K562 (cell line): ENCODE measurements around the gene MACF1. TPM values are rescaled to one million over a fixed set of nuclear protein-coding genes. Genes with fewer than 3 reads are reported as not detected.
A peak's percentile ranks its signal among the peaks of the same experiment; 100 is the strongest.

Experiments
- CREB5 ChIP-seq: fragments of 250-450 bp; sonication (Bioruptor Pico); IDR thresholded peaks from 2 replicates; pipeline ENCODE4 v1.5.0; 2020; ENCODE audit warnings: mild to moderate bottlenecking
- E2F5 ChIP-seq: sonication (generic); formaldehyde crosslinking; IDR thresholded peaks from 2 replicates; pipeline ENCODE4 v1.8.0; 2022; ENCODE audit warnings: mild to moderate bottlenecking, missing genetic modification reagents
- FIP1L1 ChIP-seq: fragments of 200-400 bp; formaldehyde crosslinking; IDR thresholded peaks from 2 replicates; pipeline ENCODE4 v1.6.1; 2018; ENCODE audit warnings: mild to moderate bottlenecking, low read depth, low read length; ENCODE audit not compliant: poor library complexity, severe bottlenecking
- MLLT1 ChIP-seq, 2 experiments: fragments of 450-650 bp; IDR thresholded peaks; 2 replicates each; pipeline ENCODE4 v1.6.1; 2016
- NCOA6 ChIP-seq: fragments of 450-650 bp; IDR thresholded peaks from 2 replicates; pipeline ENCODE4 v1.6.1; 2017; ENCODE audit warnings: mild to moderate bottlenecking
- PBX2 ChIP-seq, 2 experiments: IDR thresholded peaks in 1 of 2; conservative IDR thresholded peaks in 1 of 2; 2 replicates each; pipeline ENCODE4 v1.6.1; 2016; ENCODE audit warnings: low read depth in 2 of 2, mild to moderate bottlenecking in 1 of 2, missing compliant biosample characterization in 1 of 2, missing genetic modification characterization in 1 of 2, moderate library complexity in 1 of 2
- STAT5B ChIP-seq: fragments of 250-450 bp; sonication (Bioruptor Pico); IDR thresholded peaks from 2 replicates; pipeline ENCODE4 v1.8.0; 2021; ENCODE audit warnings: mild to moderate bottlenecking, inconsistent platforms
- TSHZ1 ChIP-seq: fragments of 250-450 bp; sonication (Bioruptor Pico); IDR thresholded peaks from 2 replicates; pipeline ENCODE4 v1.4.0; 2020; ENCODE audit warnings: mild to moderate bottlenecking, moderate library complexity
- YY1 ChIP-seq, 3 experiments: IDR thresholded peaks; 2 replicates each; pipeline ENCODE4 v1.6.1; 2011; ENCODE audit warnings: low read length in 2 of 3, mild to moderate bottlenecking in 2 of 3, moderate library complexity in 2 of 3, borderline replicate concordance in 1 of 3, control low read depth in 1 of 3, low read depth in 1 of 3; ENCODE audit not compliant: insufficient read depth in 3 of 3, insufficient replicate concordance in 2 of 3, control insufficient read depth in 1 of 3, insufficient read length in 1 of 3; ENCODE audit errors: extremely low read depth in 1 of 3
- ZFX ChIP-seq: sonication (generic); formaldehyde crosslinking; IDR thresholded peaks from 2 replicates; pipeline ENCODE4 v1.8.0; 2022; ENCODE audit warnings: mild to moderate bottlenecking, missing genetic modification reagents, moderate library complexity
- ZNF639 ChIP-seq, 2 experiments: fragments of 200-800 bp in 1 of 2; sonication (Bioruptor generic) in 1 of 2; sonication (generic) in 1 of 2; formaldehyde crosslinking in 1 of 2; IDR thresholded peaks in 1 of 2; conservative IDR thresholded peaks in 1 of 2; 2 replicates each; pipeline versions ENCODE4 v1.5.0 to v1.6.1; 2016 to 2020; ENCODE audit warnings: missing compliant biosample characterization in 1 of 2, missing genetic modification characterization in 1 of 2, missing genetic modification reagents in 1 of 2
- polyA plus RNA-seq, 8 experiments: library from polyadenylated mRNA; depleted of rRNA in 4 of 8; stranded (reverse) in 5 of 8; unstranded in 3 of 8; fragments of >200 nt; fragmentation: Nextera tagmentation in 2 of 8; fragmentation: Illumina TruSeq in 1 of 8; extraction: Ambion mirVana in 2 of 8; extraction: Trizol in 1 of 8; gene quantifications; 2 replicates each; pipeline versions ENCODE4 v1.2.1 to v1.2.3, GENCODE V29; 2011 to 2014; ENCODE audit warnings: inconsistent platforms in 1 of 8, missing spikeins in 1 of 8
- total RNA-seq, 7 experiments: library from RNA; depleted of rRNA in 6 of 7; stranded (reverse); fragments of >200 nt in 6 of 7; fragmentation: Illumina TruSeq in 2 of 7; extraction: Trizol in 2 of 7; gene quantifications; 2 replicates each; pipeline versions ENCODE4 v1.2.1 to v1.2.3, GENCODE V29; 2011 to 2021; ENCODE audit warnings: low replicate concordance in 1 of 7

Gene MACF1
- total and polyA plus RNA-seq, 9 of the 15 experiments (the other 6 are each of a cell fraction or from before 2014, with no cell fraction given) = 13.2 to 232 (median 112) TPM

GRCh38 chr1:39158327-39159086 is 46.0 kb upstream of the MACF1 start (continued):
- peak in 1 of 2 experiments; percentile 76; a peak in 2 of 4 replicates for TF ChIP-seq ZNF639 (CRISPR knock-in tag; conservative IDR thresholded peaks at IDR 0.05 in 1 of 2, IDR thresholded peaks at IDR 0.05 in 1 of 2)
- TF ChIP-seq MLLT1 (IDR thresholded peaks at IDR 0.05) = 0 out of 4 replicates have a peak, but pooled peaks of 1 of the 2 experiments have one; percentile 22
- TF ChIP-seq FIP1L1 = no peak
- TF ChIP-seq CREB5 (CRISPR knock-in tag) = no peak
- no peak for TF ChIP-seq NCOA6
- no peak for TF ChIP-seq STAT5B (CRISPR knock-in tag)
- TF ChIP-seq YY1 (IDR thresholded peaks at IDR 0.05; ENCODE audit: borderline replicate concordance in 1 of 3, control insufficient read depth in 1 of 3, extremely low read depth in 1 of 3, insufficient read depth in 3 of 3, insufficient read length in 1 of 3, insufficient replicate concordance in 2 of 3, low read depth in 1 of 3, low read length in 2 of 3) = peak in 1 of 3 experiments; percentile 24
- peak; percentile 53 for TF ChIP-seq ZFX (CRISPR knock-in tag)
- no peak for TF ChIP-seq E2F5 (CRISPR knock-in tag)
- TF ChIP-seq PBX2 (CRISPR knock-in tag; IDR thresholded peaks at IDR 0.05; ENCODE audit: low read depth) = no peak
- no peak for TF ChIP-seq PBX2 (tag; conservative IDR thresholded peaks at IDR 0.05; ENCODE audit: low read depth)
- TF ChIP-seq TSHZ1 = no peak
